GM10248 (cell line): ENCODE data around the gene TIGD6.
"Not testable (repeated sequence)": the region's sequence is repeated elsewhere in the genome, so short reads cannot be mapped to it uniquely, and the experiment has no call there.

Experiments used
- CTCF ChIA-PET: fragments of 300-600 bp; sonication (Branson Sonifier 250); formaldehyde crosslinking; extraction: SDS; loops from one replicate; lab custom pipeline; 2021; ENCODE audit warnings: antibody characterized with exemption; lab: Yijun Ruan, JAX
- POLR2A ChIA-PET: fragments of 350-650 bp; sonication (Branson Sonifier 250); formaldehyde crosslinking; extraction: SDS; loops from one replicate; lab custom pipeline; 2020; ENCODE audit warnings: antibody characterized with exemption; lab: Yijun Ruan, JAX
- DNase-seq: peaks from one replicate; pipeline ENCODE4 v3.0.0; 2012; ENCODE audit errors: extremely low spot score
- CTCF ChIP-seq: IDR thresholded peaks from 2 replicates; pipeline ENCODE4 v1.5.1; 2012; ENCODE audit warnings: mild to moderate bottlenecking, low read depth; ENCODE audit errors: extremely low read depth, missing control alignments, control extremely low read depth

The TIGD6 gene

GRCh38 chr5:149954798-149955197 is 45.7 kb downstream of the TIGD6 start:
- DNase-seq: no peak
- no peak for TF ChIP-seq CTCF
- POLR2A ChIA-PET: no interaction called here
- CTCF ChIA-PET: no interaction called here

- POLR2A ChIA-PET: interaction anchor here (0.7 kb wide), 1 partner anchor 612 kb away, joined by 3 read pairs; no protein-coding TSS in a partner anchor
- DNase-seq: no peak
- CTCF ChIA-PET: no interaction called here
- TF ChIP-seq CTCF: no peak
Observed at GRCh38 chr5:149953436-149954121, 46.9 kb downstream of the TIGD6 start.

- DNase-seq: no peak
- ChIA-PET POLR2A (no interaction called here), CTCF (interaction anchor here (1.5 to 1.8 kb wide), 2 partner anchors 8 to 21 kb away, joined by 5 to 10 read pairs; no protein-coding TSS in a partner anchor)
- no peak for TF ChIP-seq CTCF
Observed at GRCh38 chr5:149951138-149951749, 49.2 kb downstream of the TIGD6 start.

GRCh38 chr5:149948993-149949392 is 51.5 kb downstream of the TIGD6 start:
- no peak for DNase-seq
- no peak for TF ChIP-seq CTCF
- POLR2A ChIA-PET: no interaction called here
- CTCF ChIA-PET: interaction anchor here (0.9 to 2.0 kb wide), 4 partner anchors 10 to 96 kb away, joined by 3 to 5 read pairs (median 4); no protein-coding TSS in a partner anchor

GRCh38 chr5:149946118-149946517 is 54.3 kb downstream of the TIGD6 start:
- ChIA-PET POLR2A (no interaction called here), CTCF (interaction anchor here (1.7 kb wide), 2 partner anchors 10 to 13 kb away, joined by 7 to 14 read pairs; no protein-coding TSS in a partner anchor)
- no peak for TF ChIP-seq CTCF
- no peak for DNase-seq

- CTCF ChIA-PET: no interaction called here
- no peak for DNase-seq
- TF ChIP-seq CTCF: no peak
- POLR2A ChIA-PET: no interaction called here
Observed at GRCh38 chr5:149944666-149945065, 55.8 kb downstream of the TIGD6 start, which contains the start of gene PDE6A. TSS of gene PDE6A (minus strand) at chr5:149944793. CDS start at chr5:149944673, 120 bp downstream.

- POLR2A ChIA-PET: not testable (repeated sequence)
Observed at GRCh38 chr5:149943177-149943949, 57.1 kb downstream of the TIGD6 start.

More at GRCh38 chr5:149943177-149943949, 57.1 kb downstream of the TIGD6 start:
- DNase-seq, CTCF ChIA-PET: not testable (repeated sequence)
